ENCODE data around the gene NIPA2. TPM values are rescaled to one million over a fixed set of nuclear protein-coding genes. Genes with fewer than 3 reads are reported as not detected.

NIPA2 gene
- polyA plus RNA-seq, 3 donors: 26.7 to 75.8 (median 49.0) TPM

- H3K4me1 Mint-ChIP-seq: no peaks in the 10 kb centered on the region
- H2AFZ ChIP-seq (ENCODE audit: insufficient read depth, low read depth, low read length, poor library complexity, severe bottlenecking): no peak overlapping the region
- no peak overlapping the region for H3K4me3 ChIP-seq (replicated peaks in 1 of 3; ENCODE audit: low read depth in 2 of 3, low read length in 3 of 3)
- TF ChIP-seq, protein P1, sequence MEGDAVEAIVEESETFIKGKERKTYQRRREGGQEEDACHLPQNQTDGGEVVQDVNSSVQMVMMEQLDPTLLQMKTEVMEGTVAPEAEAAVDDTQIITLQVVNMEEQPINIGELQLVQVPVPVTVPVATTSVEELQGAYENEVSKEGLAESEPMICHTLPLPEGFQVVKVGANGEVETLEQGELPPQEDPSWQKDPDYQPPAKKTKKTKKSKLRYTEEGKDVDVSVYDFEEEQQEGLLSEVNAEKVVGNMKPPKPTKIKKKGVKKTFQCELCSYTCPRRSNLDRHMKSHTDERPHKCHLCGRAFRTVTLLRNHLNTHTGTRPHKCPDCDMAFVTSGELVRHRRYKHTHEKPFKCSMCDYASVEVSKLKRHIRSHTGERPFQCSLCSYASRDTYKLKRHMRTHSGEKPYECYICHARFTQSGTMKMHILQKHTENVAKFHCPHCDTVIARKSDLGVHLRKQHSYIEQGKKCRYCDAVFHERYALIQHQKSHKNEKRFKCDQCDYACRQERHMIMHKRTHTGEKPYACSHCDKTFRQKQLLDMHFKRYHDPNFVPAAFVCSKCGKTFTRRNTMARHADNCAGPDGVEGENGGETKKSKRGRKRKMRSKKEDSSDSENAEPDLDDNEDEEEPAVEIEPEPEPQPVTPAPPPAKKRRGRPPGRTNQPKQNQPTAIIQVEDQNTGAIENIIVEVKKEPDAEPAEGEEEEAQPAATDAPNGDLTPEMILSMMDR (IDR thresholded peaks at IDR 0.05): no peak
- H3K9ac ChIP-seq (ENCODE audit: insufficient read depth, low read length, poor library complexity, severe bottlenecking): no peak overlapping the region
- H3K9me3 ChIP-seq (replicated peaks in 1 of 2; ENCODE audit: control insufficient read depth in 1 of 2, insufficient read depth in 1 of 2, low read length in 2 of 2): no peaks in the 10 kb centered on the region
- H3K4me2 ChIP-seq (replicated peaks; ENCODE audit: extremely low read depth, low read length, poor library complexity, severe bottlenecking): no peak overlapping the region
- H3K36me3 Mint-ChIP-seq: peaks cover 66 to 95% of the 10 kb centered on the region in 2 donors
- H3K27ac ChIP-seq (ENCODE audit: low read depth in 1 of 2, low read length in 2 of 2): no peak overlapping the region
- WGBS (ENCODE audit: insufficient coverage): 98% methylated on average over 5 of the region's 11 CpGs
- no peak overlapping the region for H3K4me3 Mint-ChIP-seq
- H3K9me3 Mint-ChIP-seq: peaks cover 0 to 12% (median 2%) of the 10 kb centered on the region in 7 donors
- H3K27me3 Mint-ChIP-seq (ENCODE audit: low read depth in 3 of 3): peaks cover 0 to 4% (median 0%) of the 10 kb centered on the region in 3 donors
- H3K36me3 ChIP-seq (replicated peaks in 1 of 2; ENCODE audit: control insufficient read depth in 1 of 2, insufficient read depth in 2 of 2, low read length in 2 of 2): peaks cover 57 to 90% of the 10 kb centered on the region in 2 donors
- H4K20me1 ChIP-seq (ENCODE audit: insufficient read depth, low read length): peaks cover 4% of the 10 kb centered on the region
- peak overlapping the region in 1 of 7 donors; percentile 13 for H3K27ac Mint-ChIP-seq
- intact Hi-C loops (cut with micrococcal nuclease): no loop called here
- DNase-seq: no peak
- no peaks in the 10 kb centered on the region for H3K4me1 ChIP-seq (ENCODE audit: control insufficient read depth in 1 of 2, insufficient read depth in 2 of 2, low read length in 2 of 2)
- H3K79me2 ChIP-seq (ENCODE audit: insufficient read depth, low read length): no peaks in the 10 kb centered on the region
- no peaks in the 10 kb centered on the region for H3K27me3 ChIP-seq (ENCODE audit: control insufficient read depth in 2 of 2, insufficient read depth in 2 of 2, low read length in 2 of 2)
Observed at GRCh38 chr15:22902046-22902445, 63.6 kb downstream of the NIPA2 start.

DNA sequence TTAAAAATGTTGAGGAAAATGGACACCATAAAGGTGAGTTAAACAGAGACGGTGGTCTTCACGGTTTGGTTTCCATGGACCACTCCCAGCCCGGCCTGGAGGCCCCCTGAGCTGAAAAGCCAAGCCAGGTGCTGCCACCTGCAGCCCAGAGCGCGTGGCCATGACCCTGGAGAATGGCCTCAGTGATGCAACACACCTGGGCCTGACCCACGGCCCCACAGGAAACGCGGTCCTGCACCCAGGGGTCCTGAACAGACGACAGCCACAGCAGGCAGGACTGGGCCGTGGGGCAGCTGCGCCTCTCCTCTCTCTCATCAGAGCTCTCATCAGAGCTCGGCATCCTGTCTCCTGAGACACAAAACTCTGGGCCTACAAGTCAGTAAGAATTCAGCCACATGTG lies 64.1 kb downstream of the NIPA2 start:
- Histone ChIP-seq H2AFZ (ENCODE audit: insufficient read depth, low read depth, low read length, poor library complexity, severe bottlenecking) (no peak overlapping the region), H3K4me1 (ENCODE audit: control insufficient read depth in 1 of 2, insufficient read depth in 2 of 2, low read length in 2 of 2) (no peaks in the 10 kb centered on the region), H3K4me3 (replicated peaks in 1 of 3; ENCODE audit: low read depth in 2 of 3, low read length in 3 of 3) (no peak overlapping the region), H3K9me3 (replicated peaks in 1 of 2; ENCODE audit: control insufficient read depth in 1 of 2, insufficient read depth in 1 of 2, low read length in 2 of 2) (no peaks in the 10 kb centered on the region), H3K4me2 (replicated peaks; ENCODE audit: extremely low read depth, low read length, poor library complexity, severe bottlenecking) (no peak overlapping the region), H3K36me3 (replicated peaks in 1 of 2; ENCODE audit: control insufficient read depth in 1 of 2, insufficient read depth in 2 of 2, low read length in 2 of 2) (peaks cover 62 to 90% of the 10 kb centered on the region in 2 donors), H3K79me2 (ENCODE audit: insufficient read depth, low read length) (no peaks in the 10 kb centered on the region), H3K9ac (ENCODE audit: insufficient read depth, low read length, poor library complexity, severe bottlenecking) (no peak overlapping the region), H3K27me3 (ENCODE audit: control insufficient read depth in 2 of 2, insufficient read depth in 2 of 2, low read length in 2 of 2) (no peaks in the 10 kb centered on the region), H4K20me1 (ENCODE audit: insufficient read depth, low read length) (peaks cover 4% of the 10 kb centered on the region), H3K27ac (ENCODE audit: low read depth in 1 of 2, low read length in 2 of 2) (no peak overlapping the region)
- H3K4me1 Mint-ChIP-seq: no peaks in the 10 kb centered on the region
- no peak overlapping the region for H3K27ac Mint-ChIP-seq
- peaks cover 0 to 4% (median 0%) of the 10 kb centered on the region in 3 donors for H3K27me3 Mint-ChIP-seq (ENCODE audit: low read depth in 3 of 3)
- H3K9me3 Mint-ChIP-seq: peaks cover 0 to 12% (median 2%) of the 10 kb centered on the region in 7 donors
- peaks cover 67 to 95% of the 10 kb centered on the region in 2 donors for H3K36me3 Mint-ChIP-seq
- no peak for DNase-seq
- 97% methylated on average over 12 of the region's 12 CpGs for WGBS (ENCODE audit: insufficient coverage)
- TF ChIP-seq, protein P1 (IDR thresholded peaks at IDR 0.05): no peak
- intact Hi-C loops (cut with micrococcal nuclease): no loop called here
- no peak overlapping the region for H3K4me3 Mint-ChIP-seq
